HAP-1 (cell line): ENCODE data around the gene NKX2-3.

Experiments
- DNase-seq, 2 experiments: peaks; one replicate each; pipeline ENCODE4 v3.0.0-alpha.2; 2016 to 2020; ENCODE audit warnings: low spot score in 2 of 2
- H3K27me3 ChIP-seq: fragments of 250-450 bp; sonication (Bioruptor Pico); 2 replicates; pipeline ENCODE4 v1.5.1; 2020; ENCODE audit warnings: low read depth, mild to moderate bottlenecking, moderate library complexity
- H3K36me3 ChIP-seq: fragments of 250-450 bp; sonication (Bioruptor Pico); replicated peaks from 2 replicates; pipeline ENCODE4 v1.5.1; 2020; ENCODE audit warnings: mild to moderate bottlenecking
- H3K4me1 ChIP-seq: fragments of 250-450 bp; sonication (Bioruptor Pico); 2 replicates; pipeline ENCODE4 v1.5.1; 2020; ENCODE audit warnings: mild to moderate bottlenecking
- H3K4me3 ChIP-seq: fragments of 250-450 bp; sonication (Bioruptor Pico); 2 replicates; pipeline ENCODE4 v1.5.1; 2020; ENCODE audit warnings: mild to moderate bottlenecking, moderate library complexity
- H3K9me3 ChIP-seq: fragments of 250-450 bp; sonication (Bioruptor Pico); 2 replicates; pipeline ENCODE4 v1.5.1; 2020; ENCODE audit warnings: mild to moderate bottlenecking, moderate library complexity
- in situ Hi-C: fragments of 300-500 bp; cut with MboI; formaldehyde crosslinking; loops from 3 replicates; pipeline ENCODE4 v1.14.3; 2020; ENCODE audit warnings: low sequenced_read_pairs, inconsistent platforms, mixed read lengths

Gene NKX2-3

GRCh38 chr10:99521765-99522469 is 10.8 kb upstream of the NKX2-3 start:
- H3K27me3 ChIP-seq: no peaks in the 10 kb centered on the region
- DNase-seq: no peak
- no peak overlapping the region for H3K4me3 ChIP-seq
- no peaks in the 10 kb centered on the region for H3K36me3 ChIP-seq
- no peaks in the 10 kb centered on the region for H3K9me3 ChIP-seq
- H3K4me1 ChIP-seq: peaks cover 43% of the 10 kb centered on the region
- in situ Hi-C loops: no loop called here

- Histone ChIP-seq H3K4me3 (no peak overlapping the region), H3K27me3 (no peaks in the 10 kb centered on the region), H3K36me3 (no peaks in the 10 kb centered on the region), H3K9me3 (no peaks in the 10 kb centered on the region), H3K4me1 (peaks cover 39% of the 10 kb centered on the region)
- DNase-seq: no peak
- in situ Hi-C loops: no loop called here
Measured at GRCh38 chr10:99522470-99523250, 10.1 kb upstream of the NKX2-3 start.

- H3K9me3 ChIP-seq: no peaks in the 10 kb centered on the region
- no peaks in the 10 kb centered on the region for H3K36me3 ChIP-seq
- DNase-seq: peak in 1 of 2 experiments; percentile 29
- in situ Hi-C loops: no loop called here
- H3K4me1 ChIP-seq: peaks cover 36% of the 10 kb centered on the region
- no peak overlapping the region for H3K4me3 ChIP-seq
- no peaks in the 10 kb centered on the region for H3K27me3 ChIP-seq
Measured at GRCh38 chr10:99523251-99523773, 9.4 kb upstream of the NKX2-3 start.

- DNase-seq: peak; percentile 41 to 49
- Histone ChIP-seq H3K27me3 (no peaks in the 10 kb centered on the region), H3K4me3 (no peak overlapping the region), H3K9me3 (no peaks in the 10 kb centered on the region), H3K4me1 (peaks cover 45% of the 10 kb centered on the region), H3K36me3 (no peaks in the 10 kb centered on the region)
- in situ Hi-C loops: no loop called here
Measured at GRCh38 chr10:99524050-99524666, 8.6 kb upstream of the NKX2-3 start.

GRCh38 chr10:99524736-99525380 is 7.9 kb upstream of the NKX2-3 start:
- DNase-seq: peak; percentile 41 to 47
- in situ Hi-C loops: no loop called here
- H3K9me3 ChIP-seq: no peaks in the 10 kb centered on the region
- H3K4me1 ChIP-seq: peaks cover 41% of the 10 kb centered on the region
- H3K27me3 ChIP-seq: no peaks in the 10 kb centered on the region
- H3K4me3 ChIP-seq: no peak overlapping the region
- H3K36me3 ChIP-seq: no peaks in the 10 kb centered on the region

- no peak for DNase-seq
- H3K27me3 ChIP-seq: no peaks in the 10 kb centered on the region
Measured at GRCh38 chr10:99525897-99526296, 6.8 kb upstream of the NKX2-3 start.

GRCh38 chr10:99526861-99527504 is 5.8 kb upstream of the NKX2-3 start:
- Histone ChIP-seq H3K27me3 (no peaks in the 10 kb centered on the region), H3K4me1 (peaks cover 31% of the 10 kb centered on the region), H3K9me3 (no peaks in the 10 kb centered on the region), H3K4me3 (no peak overlapping the region), H3K36me3 (no peaks in the 10 kb centered on the region)
- DNase-seq: no peak
- in situ Hi-C loops: no loop called here

More at GRCh38 chr10:99525897-99526296, 6.8 kb upstream of the NKX2-3 start:
- in situ Hi-C loops: no loop called here
- Histone ChIP-seq H3K36me3 (no peaks in the 10 kb centered on the region), H3K9me3 (no peaks in the 10 kb centered on the region), H3K4me3 (no peak overlapping the region), H3K4me1 (peaks cover 31% of the 10 kb centered on the region)

GRCh38 chr10:99527526-99528493 is 4.9 kb upstream of the NKX2-3 start:
- DNase-seq: no peak
- in situ Hi-C loops: no loop called here
- H3K27me3 ChIP-seq: no peaks in the 10 kb centered on the region

GRCh38 chr10:99528494-99529441 is 4.0 kb upstream of the NKX2-3 start:
- no peak for DNase-seq
- H3K9me3 ChIP-seq: no peaks in the 10 kb centered on the region
- no peaks in the 10 kb centered on the region for H3K27me3 ChIP-seq
- H3K4me3 ChIP-seq: no peak overlapping the region
- in situ Hi-C loops: no loop called here
- peaks cover 37% of the 10 kb centered on the region for H3K4me1 ChIP-seq
- no peaks in the 10 kb centered on the region for H3K36me3 ChIP-seq

More at GRCh38 chr10:99527526-99528493, 4.9 kb upstream of the NKX2-3 start:
- H3K4me1 ChIP-seq: peaks cover 33% of the 10 kb centered on the region
- no peaks in the 10 kb centered on the region for H3K9me3 ChIP-seq
- H3K4me3 ChIP-seq: no peak overlapping the region
- H3K36me3 ChIP-seq: no peaks in the 10 kb centered on the region

GRCh38 chr10:99529591-99530107 is 3.1 kb upstream of the NKX2-3 start:
- in situ Hi-C loops: loop anchor here (5.0 kb wide), 1 partner anchor 97 kb away; the partner anchor contains the start of gene GOT1
- no peaks in the 10 kb centered on the region for H3K27me3 ChIP-seq

More at GRCh38 chr10:99529591-99530107, 3.1 kb upstream of the NKX2-3 start:
- H3K9me3 ChIP-seq: peaks cover 4% of the 10 kb centered on the region; the same call in 1 of the 2 replicates
- H3K4me1 ChIP-seq: peaks cover 31% of the 10 kb centered on the region
- H3K4me3 ChIP-seq: no peak overlapping the region
- H3K36me3 ChIP-seq: no peaks in the 10 kb centered on the region
- no peak for DNase-seq
